Spleen (tissue), 7 donors: ENCODE measurements around the gene RANBP3L.

Experiments used
- POLR2A ChIP-seq, 3 donors: fragments of 450-650 bp; IDR thresholded peaks; one replicate each; pipeline ENCODE4 v1.5.1; 2017; ENCODE audit warnings: antibody characterized with exemption in 3 of 3, mild to moderate bottlenecking in 1 of 3
- POLR2AphosphoS5 ChIP-seq, 3 donors: sonication (generic); formaldehyde crosslinking; IDR thresholded peaks; one replicate each; pipeline ENCODE4 v1.5.1; 2017; ENCODE audit warnings: antibody characterized with exemption in 3 of 3
- TF ChIP-seq, protein P1 (sequence below), 11 experiments: fragments of 200-600 bp in 7 of 11; fragments of 450-650 bp in 4 of 11; sonication (generic) in 4 of 11; IDR thresholded peaks in 8 of 11; conservative IDR thresholded peaks in 3 of 11; 1 replicate in 7 of 11; 2 replicates in 4 of 11; pipeline versions ENCODE4 v1.4.0 to v1.8.0; 2016 to 2021; ENCODE audit warnings: antibody characterized with exemption in 11 of 11, inconsistent platforms in 4 of 11, mild to moderate bottlenecking in 1 of 11
- donor health status: DM: no; HTN: no; CAD: no; lungs with moderate emphysema.
- donor health status: DM: no; HTN: no; CAD: no.
- donor health status: DM: no; HTN: no; CAD: no.

GRCh38 chr5:36304095-36304805, 2.5 kb upstream of the RANBP3L start:
- TF ChIP-seq, protein P1, sequence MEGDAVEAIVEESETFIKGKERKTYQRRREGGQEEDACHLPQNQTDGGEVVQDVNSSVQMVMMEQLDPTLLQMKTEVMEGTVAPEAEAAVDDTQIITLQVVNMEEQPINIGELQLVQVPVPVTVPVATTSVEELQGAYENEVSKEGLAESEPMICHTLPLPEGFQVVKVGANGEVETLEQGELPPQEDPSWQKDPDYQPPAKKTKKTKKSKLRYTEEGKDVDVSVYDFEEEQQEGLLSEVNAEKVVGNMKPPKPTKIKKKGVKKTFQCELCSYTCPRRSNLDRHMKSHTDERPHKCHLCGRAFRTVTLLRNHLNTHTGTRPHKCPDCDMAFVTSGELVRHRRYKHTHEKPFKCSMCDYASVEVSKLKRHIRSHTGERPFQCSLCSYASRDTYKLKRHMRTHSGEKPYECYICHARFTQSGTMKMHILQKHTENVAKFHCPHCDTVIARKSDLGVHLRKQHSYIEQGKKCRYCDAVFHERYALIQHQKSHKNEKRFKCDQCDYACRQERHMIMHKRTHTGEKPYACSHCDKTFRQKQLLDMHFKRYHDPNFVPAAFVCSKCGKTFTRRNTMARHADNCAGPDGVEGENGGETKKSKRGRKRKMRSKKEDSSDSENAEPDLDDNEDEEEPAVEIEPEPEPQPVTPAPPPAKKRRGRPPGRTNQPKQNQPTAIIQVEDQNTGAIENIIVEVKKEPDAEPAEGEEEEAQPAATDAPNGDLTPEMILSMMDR (IDR thresholded peaks at IDR 0.05 in 8 of 11, conservative IDR thresholded peaks at IDR 0.05 in 3 of 11) = no peak
- TF ChIP-seq POLR2AphosphoS5 (IDR thresholded peaks at IDR 0.05) (no peak), POLR2A (IDR thresholded peaks at IDR 0.05) (no peak)
